Endothelial cell of umbilical vein (primary cell): ENCODE results near the gene PPM1M.

Experiments used
- GATA2 ChIP-seq: IDR thresholded peaks from 2 replicates; pipeline ENCODE4 v1.7.0; 2011; ENCODE audit warnings: low read depth, mild to moderate bottlenecking, moderate library complexity, mixed read lengths, low read length; ENCODE audit not compliant: insufficient read length, insufficient read depth
- JUN ChIP-seq: IDR thresholded peaks from 2 replicates; pipeline ENCODE4 v1.6.1; 2011; ENCODE audit warnings: borderline replicate concordance, low read depth; ENCODE audit not compliant: insufficient read length, insufficient read depth
- POLR2A ChIP-seq: IDR thresholded peaks from 2 replicates; pipeline ENCODE4 v1.6.1; 2012; ENCODE audit warnings: low read depth, mild to moderate bottlenecking, control low read depth, low read length
- TF ChIP-seq, protein P1 (sequence below), 2 donors: IDR thresholded peaks; 1 replicate in 1 of 2; 2 replicates in 1 of 2; pipeline ENCODE4 v1.5.1; 2011; ENCODE audit warnings: low read length in 2 of 2, mild to moderate bottlenecking in 2 of 2, moderate library complexity in 2 of 2, control low read depth in 1 of 2, inconsistent platforms in 1 of 2, low read depth in 1 of 2; ENCODE audit not compliant: insufficient read depth in 1 of 2; ENCODE audit errors: extremely low read depth in 1 of 2

DNA sequence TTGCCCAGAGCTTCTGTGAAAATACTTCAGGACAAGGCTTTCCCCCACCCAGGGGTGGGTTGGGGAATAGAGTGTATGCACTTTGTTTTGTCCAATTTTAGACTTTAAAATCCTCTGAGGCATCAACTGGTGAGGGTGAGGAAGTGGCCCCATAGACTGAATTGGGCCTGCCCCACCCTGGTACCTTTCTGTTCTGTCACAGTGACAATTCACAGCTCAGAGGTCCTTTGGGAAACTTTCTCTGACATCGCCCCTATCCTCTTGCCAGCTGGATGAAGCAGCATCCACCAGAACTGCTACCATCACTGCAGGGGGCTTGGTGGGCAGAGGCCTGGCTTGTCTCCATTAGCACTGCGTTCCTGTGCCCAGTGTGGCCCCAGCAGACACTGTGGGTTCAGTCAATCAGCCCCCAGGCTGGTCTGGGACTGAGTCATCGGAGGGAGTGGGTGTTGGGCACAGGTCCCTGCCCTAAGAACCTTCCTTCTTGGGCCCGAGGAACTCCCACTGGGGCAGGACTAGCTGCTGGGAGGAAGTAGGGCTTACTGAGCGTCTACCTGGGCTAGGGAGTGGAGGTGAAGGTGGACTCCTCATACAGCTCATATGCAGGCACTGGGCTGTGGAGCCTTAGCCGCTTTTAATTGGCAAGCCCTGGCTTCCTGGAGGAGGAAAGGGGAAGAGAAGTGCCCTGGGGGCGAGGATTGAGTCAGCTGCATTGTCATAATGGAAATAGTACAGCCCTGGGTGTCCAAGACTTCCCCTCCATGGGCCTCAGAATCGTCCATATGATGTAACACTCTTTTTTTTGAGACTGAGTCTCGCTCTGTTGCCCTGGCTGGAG is 1.5 kb upstream of the PPM1M start:
- TF ChIP-seq POLR2A (no peak), JUN (no peak), GATA2 (no peak)
- TF ChIP-seq, protein P1, sequence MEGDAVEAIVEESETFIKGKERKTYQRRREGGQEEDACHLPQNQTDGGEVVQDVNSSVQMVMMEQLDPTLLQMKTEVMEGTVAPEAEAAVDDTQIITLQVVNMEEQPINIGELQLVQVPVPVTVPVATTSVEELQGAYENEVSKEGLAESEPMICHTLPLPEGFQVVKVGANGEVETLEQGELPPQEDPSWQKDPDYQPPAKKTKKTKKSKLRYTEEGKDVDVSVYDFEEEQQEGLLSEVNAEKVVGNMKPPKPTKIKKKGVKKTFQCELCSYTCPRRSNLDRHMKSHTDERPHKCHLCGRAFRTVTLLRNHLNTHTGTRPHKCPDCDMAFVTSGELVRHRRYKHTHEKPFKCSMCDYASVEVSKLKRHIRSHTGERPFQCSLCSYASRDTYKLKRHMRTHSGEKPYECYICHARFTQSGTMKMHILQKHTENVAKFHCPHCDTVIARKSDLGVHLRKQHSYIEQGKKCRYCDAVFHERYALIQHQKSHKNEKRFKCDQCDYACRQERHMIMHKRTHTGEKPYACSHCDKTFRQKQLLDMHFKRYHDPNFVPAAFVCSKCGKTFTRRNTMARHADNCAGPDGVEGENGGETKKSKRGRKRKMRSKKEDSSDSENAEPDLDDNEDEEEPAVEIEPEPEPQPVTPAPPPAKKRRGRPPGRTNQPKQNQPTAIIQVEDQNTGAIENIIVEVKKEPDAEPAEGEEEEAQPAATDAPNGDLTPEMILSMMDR (IDR thresholded peaks at IDR 0.05; ENCODE audit: extremely low read depth in 1 of 2, insufficient read depth in 1 of 2, low read depth in 1 of 2, low read length in 2 of 2): no peak
